ENCODE measurements around the gene SIX2. TPM values are rescaled to one million over a fixed set of nuclear protein-coding genes. Genes with fewer than 3 reads are reported as not detected.

SIX2 gene
- total and polyA plus RNA-seq, 9 of the 15 experiments (the other 6 are each of a cell fraction or from before 2014, with no cell fraction given): not detected

DNA sequence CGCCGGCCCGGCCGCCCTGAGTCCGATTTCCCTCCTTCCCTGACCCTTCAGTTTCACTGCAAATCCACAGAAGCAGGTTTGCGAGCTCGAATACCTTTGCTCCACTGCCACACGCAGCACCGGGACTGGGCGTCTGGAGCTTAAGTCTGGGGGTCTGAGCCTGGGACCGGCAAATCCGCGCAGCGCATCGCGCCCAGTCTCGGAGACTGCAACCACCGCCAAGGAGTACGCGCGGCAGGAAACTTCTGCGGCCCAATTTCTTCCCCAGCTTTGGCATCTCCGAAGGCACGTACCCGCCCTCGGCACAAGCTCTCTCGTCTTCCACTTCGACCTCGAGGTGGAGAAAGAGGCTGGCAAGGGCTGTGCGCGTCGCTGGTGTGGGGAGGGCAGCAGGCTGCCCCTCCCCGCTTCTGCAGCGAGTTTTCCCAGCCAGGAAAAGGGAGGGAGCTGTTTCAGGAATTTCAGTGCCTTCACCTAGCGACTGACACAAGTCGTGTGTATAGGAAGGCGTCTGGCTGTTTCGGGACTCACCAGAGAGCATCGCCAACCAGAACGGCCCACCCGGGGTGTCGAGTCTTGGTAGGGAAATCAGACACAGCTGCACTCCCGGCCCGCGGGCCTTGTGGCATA lies 4.6 kb downstream of the SIX2 start (continued):
- TF ChIP-seq, protein P1, sequence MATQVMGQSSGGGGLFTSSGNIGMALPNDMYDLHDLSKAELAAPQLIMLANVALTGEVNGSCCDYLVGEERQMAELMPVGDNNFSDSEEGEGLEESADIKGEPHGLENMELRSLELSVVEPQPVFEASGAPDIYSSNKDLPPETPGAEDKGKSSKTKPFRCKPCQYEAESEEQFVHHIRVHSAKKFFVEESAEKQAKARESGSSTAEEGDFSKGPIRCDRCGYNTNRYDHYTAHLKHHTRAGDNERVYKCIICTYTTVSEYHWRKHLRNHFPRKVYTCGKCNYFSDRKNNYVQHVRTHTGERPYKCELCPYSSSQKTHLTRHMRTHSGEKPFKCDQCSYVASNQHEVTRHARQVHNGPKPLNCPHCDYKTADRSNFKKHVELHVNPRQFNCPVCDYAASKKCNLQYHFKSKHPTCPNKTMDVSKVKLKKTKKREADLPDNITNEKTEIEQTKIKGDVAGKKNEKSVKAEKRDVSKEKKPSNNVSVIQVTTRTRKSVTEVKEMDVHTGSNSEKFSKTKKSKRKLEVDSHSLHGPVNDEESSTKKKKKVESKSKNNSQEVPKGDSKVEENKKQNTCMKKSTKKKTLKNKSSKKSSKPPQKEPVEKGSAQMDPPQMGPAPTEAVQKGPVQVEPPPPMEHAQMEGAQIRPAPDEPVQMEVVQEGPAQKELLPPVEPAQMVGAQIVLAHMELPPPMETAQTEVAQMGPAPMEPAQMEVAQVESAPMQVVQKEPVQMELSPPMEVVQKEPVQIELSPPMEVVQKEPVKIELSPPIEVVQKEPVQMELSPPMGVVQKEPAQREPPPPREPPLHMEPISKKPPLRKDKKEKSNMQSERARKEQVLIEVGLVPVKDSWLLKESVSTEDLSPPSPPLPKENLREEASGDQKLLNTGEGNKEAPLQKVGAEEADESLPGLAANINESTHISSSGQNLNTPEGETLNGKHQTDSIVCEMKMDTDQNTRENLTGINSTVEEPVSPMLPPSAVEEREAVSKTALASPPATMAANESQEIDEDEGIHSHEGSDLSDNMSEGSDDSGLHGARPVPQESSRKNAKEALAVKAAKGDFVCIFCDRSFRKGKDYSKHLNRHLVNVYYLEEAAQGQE (IDR thresholded peaks at IDR 0.05; ENCODE audit: borderline replicate concordance): no peak
- TF ChIP-seq, protein P1 (CRISPR knock-in tag; IDR thresholded peaks at IDR 0.05; ENCODE audit: low read depth): no peak
- TF ChIP-seq, protein P2, sequence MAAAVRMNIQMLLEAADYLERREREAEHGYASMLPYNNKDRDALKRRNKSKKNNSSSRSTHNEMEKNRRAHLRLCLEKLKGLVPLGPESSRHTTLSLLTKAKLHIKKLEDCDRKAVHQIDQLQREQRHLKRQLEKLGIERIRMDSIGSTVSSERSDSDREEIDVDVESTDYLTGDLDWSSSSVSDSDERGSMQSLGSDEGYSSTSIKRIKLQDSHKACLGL (CRISPR knock-in tag; IDR thresholded peaks at IDR 0.05; ENCODE audit: borderline replicate concordance, poor library complexity, severe bottlenecking): no peak
- TF ChIP-seq HDGF (IDR thresholded peaks at IDR 0.05) (no peak), CUX1 (CRISPR knock-in tag; IDR thresholded peaks at IDR 0.05) (no peak), HMBOX1 (IDR thresholded peaks at IDR 0.05) (no peak), ZBTB8A (IDR thresholded peaks at IDR 0.05; ENCODE audit: partially characterized antibody) (no peak), ZNF830 (CRISPR knock-in tag; IDR thresholded peaks at IDR 0.05) (no peak), HDAC8 (tag; IDR thresholded peaks at IDR 0.05) (no peak), MYNN (IDR thresholded peaks at IDR 0.05) (no peak), MYNN (CRISPR knock-in tag; IDR thresholded peaks at IDR 0.05) (no peak), FUS (optimal IDR thresholded peaks at IDR 0.05; ENCODE audit: low read depth, low read length) (no peak)

All from K562 (cell line).